Measurements from ENCODE around the gene LRP6. TPM values are rescaled to one million over a fixed set of nuclear protein-coding genes. Genes with fewer than 3 reads are reported as not detected.
A peak's percentile ranks its signal among the peaks of the same experiment; 100 is the strongest.

The LRP6 gene
- total and polyA plus RNA-seq, 2 donors (not counting 1 experiment from before 2014, with no cell fraction given) = 21.0 to 39.3 TPM

DNA sequence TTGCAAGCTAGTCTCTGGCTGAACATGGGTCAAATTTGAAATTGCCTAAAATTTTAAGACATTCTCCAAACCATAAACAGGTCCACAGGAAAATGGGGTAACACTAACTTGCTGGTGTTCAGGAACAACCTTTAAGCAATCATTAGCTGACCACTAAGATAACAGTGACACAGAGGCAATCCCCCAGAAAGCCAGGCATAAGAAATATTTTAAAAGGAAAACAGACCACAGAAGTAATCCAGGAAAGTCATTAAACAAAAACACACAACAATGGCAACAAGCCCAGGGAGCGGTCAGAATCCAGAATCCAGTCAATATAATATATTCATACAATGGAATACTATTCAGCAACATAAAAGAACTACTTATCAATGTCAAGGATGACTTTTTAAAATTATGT lies 59.1 kb downstream of the LRP6 start:
- TF ChIP-seq, protein P1, sequence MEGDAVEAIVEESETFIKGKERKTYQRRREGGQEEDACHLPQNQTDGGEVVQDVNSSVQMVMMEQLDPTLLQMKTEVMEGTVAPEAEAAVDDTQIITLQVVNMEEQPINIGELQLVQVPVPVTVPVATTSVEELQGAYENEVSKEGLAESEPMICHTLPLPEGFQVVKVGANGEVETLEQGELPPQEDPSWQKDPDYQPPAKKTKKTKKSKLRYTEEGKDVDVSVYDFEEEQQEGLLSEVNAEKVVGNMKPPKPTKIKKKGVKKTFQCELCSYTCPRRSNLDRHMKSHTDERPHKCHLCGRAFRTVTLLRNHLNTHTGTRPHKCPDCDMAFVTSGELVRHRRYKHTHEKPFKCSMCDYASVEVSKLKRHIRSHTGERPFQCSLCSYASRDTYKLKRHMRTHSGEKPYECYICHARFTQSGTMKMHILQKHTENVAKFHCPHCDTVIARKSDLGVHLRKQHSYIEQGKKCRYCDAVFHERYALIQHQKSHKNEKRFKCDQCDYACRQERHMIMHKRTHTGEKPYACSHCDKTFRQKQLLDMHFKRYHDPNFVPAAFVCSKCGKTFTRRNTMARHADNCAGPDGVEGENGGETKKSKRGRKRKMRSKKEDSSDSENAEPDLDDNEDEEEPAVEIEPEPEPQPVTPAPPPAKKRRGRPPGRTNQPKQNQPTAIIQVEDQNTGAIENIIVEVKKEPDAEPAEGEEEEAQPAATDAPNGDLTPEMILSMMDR (conservative IDR thresholded peaks at IDR 0.05 in 1 of 2, IDR thresholded peaks at IDR 0.05 in 1 of 2; ENCODE audit: low read depth in 1 of 2, low read length in 2 of 2) = no peak
- no peak for TF ChIP-seq EZH2 (IDR thresholded peaks at IDR 0.05; ENCODE audit: low read length, missing control alignments)
- Histone ChIP-seq H3K9ac (ENCODE audit: insufficient read depth, low read length) (no peak overlapping the region), H3K9me3 (ENCODE audit: control insufficient read depth, insufficient read depth, low read depth, low read length) (no peaks in the 10 kb centered on the region), H3K79me2 (ENCODE audit: control insufficient read depth, insufficient read depth, low read length) (peaks cover 10% of the 10 kb centered on the region), H3K27ac (ENCODE audit: insufficient read depth, low read length) (no peak overlapping the region), H4K20me1 (ENCODE audit: control insufficient read depth, extremely low read depth, insufficient read depth, low read length) (no peaks in the 10 kb centered on the region), H3K4me3 (replicated peaks in 1 of 4; ENCODE audit: control extremely low read depth in 1 of 4, insufficient read depth in 1 of 4, low read depth in 3 of 4, low read length in 4 of 4) (no peak overlapping the region), H3K4me1 (ENCODE audit: control insufficient read depth, extremely low read depth, insufficient read depth, low read length) (no peaks in the 10 kb centered on the region), H3K27me3 (ENCODE audit: control insufficient read depth, insufficient read depth, low read length) (no peaks in the 10 kb centered on the region), H2AFZ (ENCODE audit: low read length) (no peak overlapping the region), H3K36me3 (ENCODE audit: control insufficient read depth, insufficient read depth, low read length) (no peaks in the 10 kb centered on the region), H3K4me2 (ENCODE audit: extremely low read depth, insufficient read depth, low read length) (no peak overlapping the region)
- peak in 1 of 2 donors; percentile 47 for DNase-seq (ENCODE audit: low read depth in 2 of 2)

DNA sequence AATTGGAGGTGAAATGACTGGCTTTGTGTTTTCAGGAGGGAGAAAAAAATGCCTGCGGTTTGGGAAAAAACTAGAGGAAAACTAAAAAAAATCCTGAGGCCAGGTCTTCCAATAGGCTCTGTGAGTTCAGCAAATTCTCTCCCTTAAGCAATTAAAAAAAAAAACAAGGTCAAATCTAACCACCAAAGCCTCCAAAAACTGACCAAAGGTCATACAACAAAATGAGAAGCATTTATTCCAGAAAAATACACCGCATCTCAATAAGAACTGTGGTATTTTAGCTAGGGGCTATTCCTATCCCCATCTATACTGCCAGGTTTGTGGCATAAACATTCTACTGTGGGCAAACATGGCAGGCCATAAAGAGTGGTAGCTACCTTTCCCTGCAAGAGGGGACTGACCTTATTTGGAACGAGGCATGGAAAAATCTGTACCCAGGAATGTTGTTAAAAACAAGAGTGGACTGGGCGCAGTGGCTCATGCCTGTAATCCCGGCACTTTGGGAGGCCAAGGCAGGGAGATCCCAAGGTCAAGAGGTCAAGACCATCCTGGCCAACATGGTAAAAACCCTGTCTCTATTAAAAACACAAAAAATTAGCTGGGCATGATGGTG lies 60.0 kb downstream of the LRP6 start:
- peaks cover 10% of the 10 kb centered on the region for H3K79me2 ChIP-seq (ENCODE audit: control insufficient read depth, insufficient read depth, low read length)
- no peaks in the 10 kb centered on the region for H3K4me1 ChIP-seq (ENCODE audit: control insufficient read depth, extremely low read depth, insufficient read depth, low read length)
- no peak for DNase-seq (ENCODE audit: low read depth in 2 of 2)
- H3K4me2 ChIP-seq (ENCODE audit: extremely low read depth, insufficient read depth, low read length) = no peak overlapping the region
- H3K36me3 ChIP-seq (ENCODE audit: control insufficient read depth, insufficient read depth, low read length) = no peaks in the 10 kb centered on the region
- no peaks in the 10 kb centered on the region for H4K20me1 ChIP-seq (ENCODE audit: control insufficient read depth, extremely low read depth, insufficient read depth, low read length)
- H3K9me3 ChIP-seq (ENCODE audit: control insufficient read depth, insufficient read depth, low read depth, low read length) = no peaks in the 10 kb centered on the region
- H2AFZ ChIP-seq (ENCODE audit: low read length) = no peak overlapping the region
- no peaks in the 10 kb centered on the region for H3K27me3 ChIP-seq (ENCODE audit: control insufficient read depth, insufficient read depth, low read length)
- no peak overlapping the region for H3K27ac ChIP-seq (ENCODE audit: insufficient read depth, low read length)
- H3K9ac ChIP-seq (ENCODE audit: insufficient read depth, low read length) = no peak overlapping the region
- TF ChIP-seq, protein P1 (conservative IDR thresholded peaks at IDR 0.05 in 1 of 2, IDR thresholded peaks at IDR 0.05 in 1 of 2; ENCODE audit: low read depth in 1 of 2, low read length in 2 of 2) = no peak
- no peak for TF ChIP-seq EZH2 (IDR thresholded peaks at IDR 0.05; ENCODE audit: low read length, missing control alignments)
- no peak overlapping the region for H3K4me3 ChIP-seq (replicated peaks in 1 of 4; ENCODE audit: control extremely low read depth in 1 of 4, insufficient read depth in 1 of 4, low read depth in 3 of 4, low read length in 4 of 4)

DNA sequence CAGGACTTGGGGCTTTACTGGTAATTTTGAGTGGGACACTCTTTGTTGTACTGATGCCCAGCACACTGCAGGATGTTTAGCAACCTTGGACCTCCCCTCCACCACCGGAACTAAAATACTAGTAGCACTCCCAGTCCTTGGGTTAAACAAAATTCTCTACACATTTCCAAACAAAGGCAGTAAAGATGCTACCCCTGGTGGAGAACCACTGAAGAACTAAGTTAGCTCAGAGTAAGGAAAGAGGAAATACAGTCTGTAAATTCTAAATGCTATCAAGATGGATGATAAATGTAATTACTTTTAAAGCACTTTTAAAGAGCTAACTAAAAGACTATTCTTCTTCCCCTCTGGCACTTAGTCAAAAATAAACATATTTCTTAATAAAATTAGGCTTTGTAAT lies 64.1 kb downstream of the LRP6 start:
- Histone ChIP-seq H3K27me3 (ENCODE audit: control insufficient read depth, insufficient read depth, low read length) (no peaks in the 10 kb centered on the region), H3K4me3 (replicated peaks in 1 of 4; ENCODE audit: control extremely low read depth in 1 of 4, insufficient read depth in 1 of 4, low read depth in 3 of 4, low read length in 4 of 4) (no peak overlapping the region), H3K4me1 (ENCODE audit: control insufficient read depth, extremely low read depth, insufficient read depth, low read length) (no peaks in the 10 kb centered on the region), H3K79me2 (ENCODE audit: control insufficient read depth, insufficient read depth, low read length) (peaks cover 8% of the 10 kb centered on the region), H2AFZ (ENCODE audit: low read length) (no peak overlapping the region), H3K27ac (ENCODE audit: insufficient read depth, low read length) (no peak overlapping the region), H3K9me3 (ENCODE audit: control insufficient read depth, insufficient read depth, low read depth, low read length) (no peaks in the 10 kb centered on the region), H3K36me3 (ENCODE audit: control insufficient read depth, insufficient read depth, low read length) (no peaks in the 10 kb centered on the region), H3K4me2 (ENCODE audit: extremely low read depth, insufficient read depth, low read length) (no peak overlapping the region), H4K20me1 (ENCODE audit: control insufficient read depth, extremely low read depth, insufficient read depth, low read length) (no peaks in the 10 kb centered on the region), H3K9ac (ENCODE audit: insufficient read depth, low read length) (no peak overlapping the region)
- no peak for DNase-seq (ENCODE audit: low read depth in 2 of 2)
- TF ChIP-seq EZH2 (IDR thresholded peaks at IDR 0.05; ENCODE audit: low read length, missing control alignments) = no peak
- TF ChIP-seq, protein P1 (conservative IDR thresholded peaks at IDR 0.05 in 1 of 2, IDR thresholded peaks at IDR 0.05 in 1 of 2; ENCODE audit: low read depth in 1 of 2, low read length in 2 of 2) = peak in 1 of 2 donors; percentile 14
